A549 treated with CORT108297 at 1 μM for 4 hours (cell line): ENCODE measurements around the gene ZCWPW1. TPM values are rescaled to one million over a fixed set of nuclear protein-coding genes. Genes with fewer than 3 reads are reported as not detected.

Experiments used
- total RNA-seq: library from RNA; stranded (reverse); fragments of 200-300 nt; extraction: Qiagen RNA extraction; gene quantifications from 5 replicates; pipeline ENCODE4 v1.2.3, GENCODE V29; 2022

The ZCWPW1 gene, protein sequence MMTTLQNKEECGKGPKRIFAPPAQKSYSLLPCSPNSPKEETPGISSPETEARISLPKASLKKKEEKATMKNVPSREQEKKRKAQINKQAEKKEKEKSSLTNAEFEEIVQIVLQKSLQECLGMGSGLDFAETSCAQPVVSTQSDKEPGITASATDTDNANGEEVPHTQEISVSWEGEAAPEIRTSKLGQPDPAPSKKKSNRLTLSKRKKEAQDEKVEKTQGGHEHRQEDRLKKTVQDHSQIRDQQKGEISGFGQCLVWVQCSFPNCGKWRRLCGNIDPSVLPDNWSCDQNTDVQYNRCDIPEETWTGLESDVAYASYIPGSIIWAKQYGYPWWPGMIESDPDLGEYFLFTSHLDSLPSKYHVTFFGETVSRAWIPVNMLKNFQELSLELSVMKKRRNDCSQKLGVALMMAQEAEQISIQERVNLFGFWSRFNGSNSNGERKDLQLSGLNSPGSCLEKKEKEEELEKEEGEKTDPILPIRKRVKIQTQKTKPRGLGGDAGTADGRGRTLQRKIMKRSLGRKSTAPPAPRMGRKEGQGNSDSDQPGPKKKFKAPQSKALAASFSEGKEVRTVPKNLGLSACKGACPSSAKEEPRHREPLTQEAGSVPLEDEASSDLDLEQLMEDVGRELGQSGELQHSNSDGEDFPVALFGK
- 1.1 to 1.6 TPM (median 1.3 TPM) in 5 replicates for total RNA-seq

DNA sequence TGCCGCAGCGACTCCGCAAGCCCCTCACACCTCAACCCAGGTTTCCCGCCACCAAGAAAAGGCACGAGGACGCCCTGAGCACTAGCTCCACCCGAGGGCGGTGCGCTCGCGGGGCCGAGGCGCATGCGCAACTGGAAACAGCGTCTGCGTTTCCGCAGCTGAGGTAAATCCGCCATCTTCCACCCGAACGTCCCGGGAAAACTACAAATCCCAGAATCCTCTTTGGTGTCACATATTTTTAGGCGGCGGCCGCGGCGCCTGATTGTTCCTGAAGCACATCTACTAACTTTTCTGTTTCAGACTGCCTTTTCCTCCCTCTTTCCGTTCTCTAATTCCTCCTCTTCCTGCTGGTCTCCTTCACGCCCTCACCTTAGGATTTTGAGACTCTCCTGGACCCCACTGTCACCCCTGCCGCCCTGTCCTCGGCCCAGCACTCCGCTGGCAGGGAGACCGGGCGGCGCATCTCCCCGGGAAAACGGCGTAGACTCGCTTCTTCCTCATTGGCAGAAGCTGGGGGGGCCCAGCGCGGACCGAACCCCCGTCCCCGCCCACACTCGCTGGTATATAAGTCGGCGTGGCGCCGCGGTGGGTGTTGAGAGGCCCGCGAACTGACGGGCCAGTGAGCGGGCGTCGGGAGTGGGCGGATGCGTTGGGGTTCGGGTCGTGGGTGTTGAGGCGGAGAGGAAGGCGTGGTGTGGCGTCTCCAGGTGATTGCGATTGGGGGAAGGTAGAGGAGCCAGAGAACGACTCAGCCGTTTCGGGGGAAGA is at the start of gene ZCWPW1:
TSS of gene ZCWPW1 (minus strand) at position 505 of the 768 bp plus-strand sequence. CDS start 8,054 bp downstream, outside the sequence.

DNA sequence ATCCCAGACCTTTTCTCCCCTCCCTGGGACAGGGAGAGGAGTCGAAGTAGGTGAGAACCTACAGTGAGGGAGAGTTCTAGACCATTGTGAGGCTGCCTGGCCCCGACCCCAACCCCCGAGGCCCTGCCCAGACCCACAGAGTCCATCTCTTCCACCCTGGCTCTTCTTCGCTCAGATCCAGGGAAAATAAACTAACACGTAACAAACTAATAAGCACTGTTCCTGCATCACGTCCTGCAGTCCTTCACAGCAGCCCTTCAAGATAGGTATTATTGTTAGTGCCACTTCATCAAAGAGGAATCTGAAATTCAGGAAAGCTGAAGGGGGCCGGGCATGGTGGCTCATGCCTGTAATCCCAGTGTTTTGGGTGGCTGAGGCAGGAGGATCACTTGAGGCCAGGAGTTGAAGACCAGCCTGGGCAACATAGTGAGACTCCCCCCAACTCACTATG is 35.7 kb upstream of the ZCWPW1 start, which contains the start of gene SPACDR:
TSS of gene SPACDR (minus strand) at position 51 of the 451 bp plus-strand sequence. CDS start 235 bp downstream, outside the sequence.

DNA sequence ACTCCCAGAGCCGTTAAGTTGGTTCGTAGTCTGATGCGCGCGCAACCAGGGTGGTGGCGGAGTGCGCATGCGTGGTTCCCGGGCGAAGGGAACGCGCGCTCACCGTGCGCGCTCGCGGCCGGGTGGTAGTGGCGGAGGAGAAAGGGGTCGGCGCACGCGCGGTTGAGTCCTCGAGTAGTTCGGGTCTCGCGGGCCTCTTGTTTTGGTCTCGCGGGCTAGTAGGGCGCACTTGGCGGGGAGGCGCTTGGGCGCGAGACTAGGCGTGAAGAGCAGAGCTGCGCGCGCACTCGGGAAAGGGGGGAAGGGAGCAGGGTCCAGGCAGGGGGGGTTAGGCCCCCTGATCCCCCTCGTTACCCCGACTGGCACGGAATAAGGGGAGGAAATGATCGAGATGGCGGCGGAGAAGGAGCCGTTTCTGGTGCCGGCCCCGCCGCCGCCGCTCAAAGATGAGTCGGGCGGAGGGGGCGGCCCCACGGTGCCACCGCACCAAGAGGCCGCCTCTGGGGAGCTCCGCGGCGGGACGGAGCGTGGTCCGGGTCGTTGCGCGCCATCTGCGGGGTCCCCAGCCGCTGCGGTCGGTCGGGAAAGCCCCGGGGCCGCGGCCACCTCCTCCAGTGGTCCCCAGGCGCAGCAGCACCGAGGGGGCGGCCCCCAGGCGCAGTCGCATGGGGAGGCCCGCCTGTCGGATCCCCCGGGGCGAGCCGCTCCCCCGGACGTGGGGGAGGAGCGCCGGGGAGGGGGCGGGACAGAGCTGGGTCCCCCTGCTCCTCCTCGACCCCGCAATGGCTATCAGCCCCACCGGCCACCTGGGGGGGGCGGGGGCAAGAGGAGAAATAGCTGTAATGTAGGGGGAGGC is 1.4 kb upstream of the ZCWPW1 start, which contains the start of gene MEPCE:
TSS of gene MEPCE (plus strand) at position 195 of the 856 bp plus-strand sequence. CDS start at position 383, 188 bp downstream.

DNA sequence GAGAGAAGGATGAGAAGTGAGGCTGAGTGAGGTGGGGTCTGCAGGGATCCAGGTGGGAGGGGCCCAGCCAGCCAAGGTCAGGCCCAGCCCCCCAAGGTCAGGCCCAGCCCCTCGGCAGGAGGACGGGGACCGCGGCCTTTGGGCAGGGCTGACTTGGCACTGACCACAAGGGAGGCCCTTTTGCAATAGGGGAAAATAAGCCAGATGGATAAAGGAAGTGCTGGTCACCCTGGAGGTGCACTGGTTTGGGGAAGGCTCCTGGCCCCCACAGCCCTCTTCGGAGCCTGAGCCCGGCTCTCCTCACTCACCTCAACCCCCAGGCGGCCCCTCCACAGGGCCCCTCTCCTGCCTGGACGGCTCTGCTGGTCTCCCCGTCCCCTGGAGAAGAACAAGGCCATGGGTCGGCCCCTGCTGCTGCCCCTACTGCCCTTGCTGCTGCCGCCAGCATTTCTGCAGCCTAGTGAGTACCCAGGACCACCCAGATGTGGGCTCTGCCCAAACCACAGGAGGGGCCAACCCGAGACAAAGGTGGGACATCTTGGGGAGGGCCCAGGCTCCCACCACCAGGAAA is 55.2 kb downstream of the ZCWPW1 start, which contains the start of gene PILRA:
TSS of gene PILRA (plus strand) at position 227 of the 571 bp plus-strand sequence. CDS start at position 397, 170 bp downstream.

DNA sequence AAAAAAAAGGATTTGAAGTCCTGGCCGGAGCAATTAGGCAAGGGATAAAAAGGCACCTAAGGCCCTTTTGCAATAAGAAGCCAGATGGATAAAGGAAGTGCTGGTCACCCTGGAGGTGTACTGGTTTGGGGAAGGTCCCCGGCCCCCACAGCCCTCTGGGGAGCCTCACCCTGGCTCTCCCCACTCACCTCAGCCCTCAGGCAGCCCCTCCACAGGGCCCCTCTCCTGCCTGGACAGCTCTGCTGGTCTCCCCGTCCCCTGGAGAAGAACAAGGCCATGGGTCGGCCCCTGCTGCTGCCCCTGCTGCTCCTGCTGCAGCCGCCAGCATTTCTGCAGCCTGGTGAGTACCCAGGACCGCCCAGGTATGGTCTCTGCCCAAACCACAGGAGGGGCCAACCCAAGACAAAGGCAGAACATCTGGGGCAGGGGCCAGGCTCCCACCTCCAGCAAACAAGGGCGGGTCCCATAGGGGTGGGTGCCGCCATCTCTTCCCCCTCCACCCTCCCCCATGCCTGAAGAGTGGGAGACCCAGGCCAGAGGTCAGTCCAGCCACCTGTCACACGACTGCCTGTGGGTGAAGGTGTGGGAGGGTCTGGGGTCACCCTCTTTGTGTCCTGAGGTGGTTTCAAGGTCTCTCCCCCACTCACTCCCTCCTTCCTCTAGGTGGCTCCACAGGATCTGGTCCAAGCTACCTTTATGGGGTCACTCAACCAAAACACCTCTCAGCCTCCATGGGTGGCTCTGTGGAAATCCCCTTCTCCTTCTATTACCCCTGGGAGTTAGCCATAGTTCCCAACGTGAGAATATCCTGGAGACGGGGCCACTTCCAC is 70.3 kb downstream of the ZCWPW1 start, which contains the start of gene PILRB:
TSS of gene PILRB (plus strand) at position 91 of the 830 bp plus-strand sequence. CDS start at position 277, 186 bp downstream.

Other genes starting within 250 kb of the ZCWPW1 start
- not detected in 5 replicates for gene PVRIG, start 208.8 kb downstream of the ZCWPW1 start, total RNA-seq
- not detected in 5 replicates for gene SPDYE3, start 121.0 kb downstream of the ZCWPW1 start, total RNA-seq
- gene PILRB, start 70.6 kb downstream of the ZCWPW1 start, total RNA-seq: 24.2 to 37.8 TPM (median 30.9 TPM) in 5 replicates
- 3.8 to 5.9 TPM (median 5.2 TPM) in 5 replicates for gene PILRA, start 55.2 kb downstream of the ZCWPW1 start, total RNA-seq
- gene MEPCE, start 1.1 kb upstream of the ZCWPW1 start, total RNA-seq: 33.1 to 47.3 TPM (median 43.7 TPM) in 5 replicates
- gene PPP1R35, start 7.8 kb upstream of the ZCWPW1 start, total RNA-seq: 33.7 to 59.4 TPM (median 58.3 TPM) in 5 replicates
- 0.51 to 0.72 TPM (median 0.68 TPM) in 5 replicates for gene SPACDR, start 35.6 kb upstream of the ZCWPW1 start, total RNA-seq
- 33.9 to 43.3 TPM (median 41.9 TPM) in 5 replicates for gene TSC22D4, start 50.5 kb upstream of the ZCWPW1 start, total RNA-seq
- gene NYAP1, start 55.2 kb upstream of the ZCWPW1 start, total RNA-seq: 1.5 to 2.4 TPM (median 2.3 TPM) in 5 replicates
- 10.6 to 23.5 TPM (median 19.8 TPM) in 5 replicates for gene AGFG2, start 110.5 kb upstream of the ZCWPW1 start, total RNA-seq
- gene SAP25, start 145.2 kb upstream of the ZCWPW1 start, total RNA-seq: 0.50 to 1.3 TPM (median 0.55 TPM) in 5 replicates
- gene LRCH4, start 157.4 kb upstream of the ZCWPW1 start, total RNA-seq: 11.1 to 17.7 TPM (median 16.0 TPM) in 5 replicates
- gene FBXO24, start 157.6 kb upstream of the ZCWPW1 start, total RNA-seq: 0.15 to 0.23 TPM (median 0.21 TPM) in 5 replicates
- gene PCOLCE, start 173.7 kb upstream of the ZCWPW1 start, total RNA-seq: 7.2 to 12.0 TPM (median 10.4 TPM) in 5 replicates
- 16.0 to 21.7 TPM (median 20.6 TPM) in 5 replicates for gene MOSPD3, start 183.8 kb upstream of the ZCWPW1 start, total RNA-seq
- gene TFR2, start 212.8 kb upstream of the ZCWPW1 start, total RNA-seq: 1.9 to 3.4 TPM (median 2.8 TPM) in 5 replicates
- gene ACTL6B, start 227.7 kb upstream of the ZCWPW1 start, total RNA-seq: not detected in 5 replicates
- gene GNB2, start 245.0 kb upstream of the ZCWPW1 start, total RNA-seq: 168 to 270 TPM (median 258 TPM) in 5 replicates